SK-N-SH (cell line): ENCODE results near the gene SPRING1. TPM values are rescaled to one million over a fixed set of nuclear protein-coding genes. Genes with fewer than 3 reads are reported as not detected.

Source experiments
- CTCF ChIA-PET: fragments of 300-600, 350-600 bp; formaldehyde crosslinking; extraction: SDS; loops from one replicate; lab custom pipeline; 2021; lab: Yijun Ruan, JAX
- POLR2A ChIA-PET: fragments of 350-600 bp; sonication (Branson Sonifier 250); formaldehyde crosslinking; extraction: SDS; loops from one replicate; lab custom pipeline; 2020; ENCODE audit warnings: antibody characterized with exemption, inconsistent platforms; lab: Yijun Ruan, JAX
- DNase-seq: peaks from one replicate; pipeline ENCODE4 v3.0.0; 2012
- H2AFZ ChIP-seq: fragments of 200-600 bp; sonication (generic); 2 replicates; pipeline ENCODE4 v1.8.1; 2016; ENCODE audit warnings: antibody characterized with exemption, mild to moderate bottlenecking, low read depth
- H3F3A ChIP-seq: fragments of 200-600 bp; sonication (generic); replicated peaks from 2 replicates; pipeline ENCODE3; 2016; ENCODE audit warnings: antibody characterized with exemption, mild to moderate bottlenecking; ENCODE audit not compliant: insufficient read depth
- H3K27ac ChIP-seq, 2 experiments: fragments of 200-500 bp in 1 of 2; fragments of 200-600 bp in 1 of 2; sonication (Bioruptor generic) in 1 of 2; sonication (generic), shearing (Covaris generic) in 1 of 2; 2 replicates each; pipeline versions ENCODE4 v1.5.1 to v1.6.1; 2014 to 2016; ENCODE audit warnings: low read depth in 2 of 2, inconsistent platforms in 1 of 2, low read length in 1 of 2, mild to moderate bottlenecking in 1 of 2, mixed read lengths in 1 of 2
- H3K27me3 ChIP-seq: fragments of 200-600 bp; sonication (generic), shearing (Covaris generic); 2 replicates; pipeline ENCODE4 v1.6.1; 2016; ENCODE audit warnings: mixed run types; ENCODE audit not compliant: insufficient read depth
- H3K36me3 ChIP-seq, 2 experiments: fragments of 200-500 bp in 1 of 2; fragments of 200-600 bp in 1 of 2; sonication (Bioruptor generic) in 1 of 2; sonication (generic) in 1 of 2; replicated peaks in 1 of 2; 2 replicates each; pipeline versions ENCODE3 to v1.5.1; 2014 to 2016; ENCODE audit warnings: low read length in 1 of 2, mild to moderate bottlenecking in 1 of 2; ENCODE audit not compliant: insufficient read depth in 2 of 2, control insufficient read depth in 1 of 2
- H3K4me1 ChIP-seq, 2 experiments: fragments of 200-500 bp in 1 of 2; fragments of 200-600 bp in 1 of 2; sonication (Bioruptor generic) in 1 of 2; sonication (generic), shearing (Covaris generic) in 1 of 2; 2 replicates each; pipeline versions ENCODE4 v1.5.1 to v1.6.1; 2014 to 2016; ENCODE audit warnings: low read depth in 1 of 2, low read length in 1 of 2, mixed run types in 1 of 2; ENCODE audit not compliant: insufficient read depth in 2 of 2, control insufficient read depth in 1 of 2
- H3K4me2 ChIP-seq: fragments of 200-600 bp; sonication (generic), shearing (Covaris generic); 2 replicates; pipeline ENCODE4 v1.6.1; 2017; ENCODE audit warnings: mixed run types
- H3K4me3 ChIP-seq, 2 experiments: fragments of 200-500 bp in 1 of 2; fragments of 200-600 bp in 1 of 2; sonication (Bioruptor generic) in 1 of 2; sonication (generic), shearing (Covaris generic) in 1 of 2; 2 replicates each; pipeline versions ENCODE4 v1.5.1 to v1.8.1; 2014 to 2016; ENCODE audit warnings: low read depth in 2 of 2, inconsistent platforms in 1 of 2, low read length in 1 of 2, mild to moderate bottlenecking in 1 of 2, mixed read lengths in 1 of 2, moderate library complexity in 1 of 2
- H3K79me2 ChIP-seq: fragments of 200-600 bp; sonication (generic); 2 replicates; pipeline ENCODE4 v1.8.1; 2017; ENCODE audit warnings: mild to moderate bottlenecking; ENCODE audit not compliant: insufficient read depth
- H3K9ac ChIP-seq: fragments of 200-600 bp; sonication (generic); 2 replicates; pipeline ENCODE4 v1.6.1; 2017; ENCODE audit warnings: mixed run types
- H3K9me2 ChIP-seq: fragments of 200-600 bp; sonication (generic); 2 replicates; pipeline ENCODE4 v1.6.1; 2017; ENCODE audit warnings: mixed run types
- H3K9me3 ChIP-seq: fragments of 200-600 bp; sonication (generic); 2 replicates; pipeline ENCODE4 v1.6.1; 2017; ENCODE audit warnings: mixed run types, mild to moderate bottlenecking, moderate library complexity
- H4K20me1 ChIP-seq: fragments of 200-600 bp; sonication (generic); 2 replicates; pipeline ENCODE4 v1.6.1; 2017; ENCODE audit warnings: mild to moderate bottlenecking, mixed run types; ENCODE audit not compliant: insufficient read depth
- EP300 ChIP-seq, 2 experiments: IDR thresholded peaks; 2 replicates each; pipeline versions ENCODE4 v1.4.0 to v1.6.1; 2012; ENCODE audit warnings: borderline replicate concordance in 1 of 2, low read depth in 1 of 2, low read length in 1 of 2
- FOXM1 ChIP-seq: IDR thresholded peaks from 2 replicates; pipeline ENCODE4 v1.4.0; 2012; ENCODE audit warnings: low read depth, mild to moderate bottlenecking
- MXI1 ChIP-seq: IDR thresholded peaks from 2 replicates; pipeline ENCODE4 v1.6.1; 2012; ENCODE audit warnings: mild to moderate bottlenecking, low read depth, low read length, improper control_type of control experiment
- NRF1 ChIP-seq: IDR thresholded peaks from 2 replicates; pipeline ENCODE4 v1.6.1; 2012; ENCODE audit warnings: low read depth, mild to moderate bottlenecking, low read length
- TAF1 ChIP-seq: IDR thresholded peaks from 2 replicates; pipeline ENCODE4 v1.6.1; 2012; ENCODE audit warnings: low read depth, mild to moderate bottlenecking, low read length, moderate library complexity, borderline replicate concordance
- USF1 ChIP-seq: IDR thresholded peaks from 2 replicates; pipeline ENCODE4 v1.4.0; 2012; ENCODE audit warnings: low read depth, borderline replicate concordance
- USF2 ChIP-seq: fragments of 150-350 bp; IDR thresholded peaks from 2 replicates; pipeline ENCODE4 v1.6.1; 2017; ENCODE audit warnings: antibody characterized with exemption, low read length, low read depth, borderline replicate concordance
- YY1 ChIP-seq: IDR thresholded peaks from 2 replicates; pipeline ENCODE4 v1.4.0; 2012; ENCODE audit warnings: low read depth, mild to moderate bottlenecking
- WGBS: methylation state at CpG from one replicate; pipeline ENCODE4 v1.1.6; 2017; ENCODE audit warnings: low lambda C conversion rate; 5-methylcytosine and 5-hydroxymethylcytosine counted together
- polyA plus RNA-seq, 3 experiments: library from polyadenylated mRNA; depleted of rRNA; stranded (reverse); fragments of >200 nt; gene quantifications; 2 replicates each; pipeline ENCODE4 v1.2.3, GENCODE V29; 2012

The SPRING1 gene
- polyA plus RNA-seq, 1 of the 3 experiments (the other 2 are of a cell fraction): 10.9 TPM

GRCh38 chr12:116735951-116736599, 1.8 kb downstream of the SPRING1 start:
- Histone ChIP-seq H3K27ac (no peak overlapping the region), H3F3A (no peaks in the 10 kb centered on the region), H3K4me1 (peaks cover 0 to 17% of the 10 kb centered on the region in 2 experiments; a peak in 2 of 4 replicates), H3K9me2 (no peaks in the 10 kb centered on the region), H2AFZ (no peak overlapping the region), H3K36me3 (peaks cover 5 to 11% of the 10 kb centered on the region in 2 experiments), H4K20me1 (no peaks in the 10 kb centered on the region)
- CTCF ChIA-PET: interaction anchor here (0.7 kb wide), 1 partner anchor 26 kb away, joined by 3 read pairs; no protein-coding TSS in a partner anchor
- TF ChIP-seq TAF1 (no peak), YY1 (no peak), USF2 (no peak), USF1 (no peak), FOXM1 (no peak)
- TF ChIP-seq, all 33 proteins: peak for 0
- WGBS: 90% methylated on average over 9 of the region's 9 CpGs
- H3K79me2 ChIP-seq: peaks cover 50% of the 10 kb centered on the region
- no peaks in the 10 kb centered on the region for H3K27me3 ChIP-seq
- POLR2A ChIA-PET: no interaction called here
- peak overlapping the region; percentile 96 for H3K4me2 ChIP-seq
- no peak for DNase-seq
- H3K9me3 ChIP-seq: no peaks in the 10 kb centered on the region
- peak overlapping the region; percentile 67; the same call in 1 of the 2 replicates for H3K9ac ChIP-seq
- peak overlapping the region in 1 of 2 experiments; percentile 82; a peak in 3 of 4 replicates for H3K4me3 ChIP-seq

- H3K27ac ChIP-seq: no peak overlapping the region
- TF ChIP-seq USF1 (no peak), MXI1 (no peak), EP300 (IDR thresholded peaks at IDR 0.05; ENCODE audit: borderline replicate concordance in 1 of 2, low read depth in 1 of 2, low read length in 1 of 2) (no peak), NRF1 (no peak)
- H3K4me1 ChIP-seq: peaks cover 0 to 17% of the 10 kb centered on the region in 2 experiments; a peak in 2 of 4 replicates
- H3K27me3 ChIP-seq: no peaks in the 10 kb centered on the region
- no peak overlapping the region for H3K4me2 ChIP-seq
- H4K20me1 ChIP-seq: no peaks in the 10 kb centered on the region
- H3K9me3 ChIP-seq: no peaks in the 10 kb centered on the region
- CTCF ChIA-PET: no interaction called here
- 96% methylated on average over 10 of the region's 10 CpGs for WGBS
- H3K36me3 ChIP-seq: peaks cover 10 to 12% of the 10 kb centered on the region in 2 experiments
- no peak for DNase-seq
- H3K9ac ChIP-seq: no peak overlapping the region
- no peaks in the 10 kb centered on the region for H3F3A ChIP-seq
- peaks cover 59% of the 10 kb centered on the region for H3K79me2 ChIP-seq
- no peak overlapping the region for H2AFZ ChIP-seq
- H3K9me2 ChIP-seq: no peaks in the 10 kb centered on the region
- H3K4me3 ChIP-seq: no peak overlapping the region
- POLR2A ChIA-PET: no interaction called here
Observed at GRCh38 chr12:116735084-116735483, 2.8 kb downstream of the SPRING1 start.
